Measurements from ENCODE around the gene SMCO4.
A peak's percentile ranks its signal among the peaks of the same experiment; 100 is the strongest.

SMCO4 gene

GRCh38 chr11:93526641-93527583 lies 16.3 kb downstream of the SMCO4 start:
- DNase-seq, result no peak

GRCh38 chr11:93526346-93526633 lies 16.9 kb downstream of the SMCO4 start:
- DNase-seq, result no peak

- DNase-seq, result no peak
Measured at GRCh38 chr11:93525601-93526345, 17.4 kb downstream of the SMCO4 start.

GRCh38 chr11:93524858-93525257 lies 18.3 kb downstream of the SMCO4 start:
- no peak for DNase-seq

GRCh38 chr11:93524173-93524536 lies 19.0 kb downstream of the SMCO4 start:
- DNase-seq, result no peak

- no peak for DNase-seq
Measured at GRCh38 chr11:93520726-93521509, 22.3 kb downstream of the SMCO4 start.

- peak; percentile 77 for DNase-seq
Measured at GRCh38 chr11:93519179-93519578, 24.0 kb downstream of the SMCO4 start.

- DNase-seq, result no peak
Measured at GRCh38 chr11:93518081-93518480, 25.1 kb downstream of the SMCO4 start.

- no peak for DNase-seq
Measured at GRCh38 chr11:93517611-93518010, 25.6 kb downstream of the SMCO4 start.

GRCh38 chr11:93517041-93517440 lies 26.1 kb downstream of the SMCO4 start:
- DNase-seq, result no peak

- DNase-seq, result no peak
Measured at GRCh38 chr11:93515441-93516025, 27.7 kb downstream of the SMCO4 start.

GRCh38 chr11:93514712-93515111 lies 28.5 kb downstream of the SMCO4 start:
- DNase-seq, result no peak

GRCh38 chr11:93513772-93514171 lies 29.4 kb downstream of the SMCO4 start:
- DNase-seq, result no peak

- DNase-seq, result no peak
Measured at GRCh38 chr11:93512949-93513667, 30.1 kb downstream of the SMCO4 start.

GRCh38 chr11:93512073-93512475 lies 31.1 kb downstream of the SMCO4 start:
- DNase-seq, result no peak

- no peak for DNase-seq
Measured at GRCh38 chr11:93510196-93510873, 32.9 kb downstream of the SMCO4 start.

GRCh38 chr11:93507517-93507916 lies 35.7 kb downstream of the SMCO4 start:
- no peak for DNase-seq

- DNase-seq, result no peak
Measured at GRCh38 chr11:93505703-93506102, 37.5 kb downstream of the SMCO4 start.

GRCh38 chr11:93504110-93505095 lies 38.8 kb downstream of the SMCO4 start:
- DNase-seq, result no peak

- no peak for DNase-seq
Measured at GRCh38 chr11:93501856-93502255, 41.3 kb downstream of the SMCO4 start.

GRCh38 chr11:93500759-93501158 lies 42.4 kb downstream of the SMCO4 start:
- DNase-seq, result no peak

Data from NCI-H1092 (cell line).